DMS153 treated with DMSO at 0.1 percent for 48 hours (cell line): ENCODE results near the gene MINDY4.

ENCODE experiments used
- DNase-seq: peaks from one replicate; lab custom pipeline; 2025; ENCODE audit not compliant: unreplicated experiment; lab: John Stamatoyannopoulos, UW

MINDY4 gene

GRCh38 chr7:30849565-30849964 is 78.3 kb downstream of the MINDY4 start:
- DNase-seq: no peak

DNA sequence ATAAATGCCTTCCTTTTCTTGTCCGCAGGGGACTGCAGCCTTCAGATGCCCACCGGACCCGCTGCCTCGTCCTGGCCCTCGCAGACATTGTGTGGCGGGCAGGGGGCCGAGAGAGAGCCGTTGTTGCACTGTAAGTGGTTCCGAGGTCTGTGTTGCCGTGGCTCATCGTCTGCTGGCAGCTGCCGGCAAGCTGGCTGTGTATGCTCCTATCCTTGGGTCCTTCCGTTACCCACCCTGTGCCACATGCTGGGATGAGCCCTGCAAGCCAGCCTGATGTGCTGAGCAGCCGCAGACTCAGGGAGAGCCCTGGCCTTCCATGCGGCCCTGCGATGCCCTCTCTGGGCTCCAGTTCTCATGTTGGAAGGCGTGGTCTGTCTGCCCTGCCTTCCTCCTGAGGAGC is 79.2 kb downstream of the MINDY4 start:
- no peak for DNase-seq

DNA sequence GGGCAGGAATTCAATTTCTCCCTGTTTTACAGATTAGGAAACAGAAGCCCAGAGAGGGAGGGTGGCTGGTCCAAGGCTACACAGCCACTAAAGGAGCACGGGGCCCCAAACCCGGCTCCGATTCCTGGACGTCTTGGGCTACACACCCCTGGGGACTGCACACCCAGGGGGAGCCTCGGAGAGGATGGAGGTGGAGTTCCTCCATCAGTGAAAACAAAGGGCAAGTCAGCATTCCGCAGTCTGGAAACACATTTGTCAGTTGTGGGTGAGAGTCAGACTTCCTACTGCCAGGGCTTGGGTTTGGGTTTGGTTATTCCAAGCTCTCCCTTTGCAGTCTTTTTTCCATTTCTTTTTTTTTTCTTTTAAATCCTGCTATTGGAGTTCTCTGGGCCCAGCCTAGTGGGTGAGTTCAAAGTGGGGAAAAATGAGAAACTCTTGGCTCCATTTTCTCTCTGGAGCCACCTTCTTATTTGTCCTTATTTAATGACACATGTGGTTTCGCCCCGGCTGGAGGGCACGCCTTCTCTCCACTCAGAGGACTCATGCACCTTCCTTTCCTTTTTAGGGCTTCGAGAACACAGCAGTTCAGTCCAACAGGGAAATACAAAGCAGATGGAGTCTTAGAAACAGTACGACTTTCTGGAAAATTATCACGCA is 80.6 kb downstream of the MINDY4 start:
- DNase-seq: no peak

DNA sequence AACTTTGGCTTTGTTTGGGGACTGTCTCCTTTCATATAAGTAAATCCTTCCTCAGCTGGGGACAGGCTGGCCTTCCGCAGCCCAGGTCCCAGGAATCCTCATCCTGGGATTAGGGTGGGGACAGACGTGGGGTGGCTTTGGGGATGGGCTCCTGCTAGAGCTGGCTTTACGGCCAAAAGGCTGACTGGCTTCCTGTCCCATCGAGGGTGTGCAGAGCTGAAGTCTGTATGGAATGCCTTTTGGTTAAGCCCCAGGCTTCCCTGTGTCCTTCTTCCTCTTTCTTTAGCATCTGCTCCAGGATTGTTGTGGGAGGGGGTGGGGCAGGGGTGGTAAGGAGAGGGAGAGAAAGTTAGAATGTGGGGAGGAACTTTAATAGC is 81.1 kb downstream of the MINDY4 start:
- no peak for DNase-seq

DNA sequence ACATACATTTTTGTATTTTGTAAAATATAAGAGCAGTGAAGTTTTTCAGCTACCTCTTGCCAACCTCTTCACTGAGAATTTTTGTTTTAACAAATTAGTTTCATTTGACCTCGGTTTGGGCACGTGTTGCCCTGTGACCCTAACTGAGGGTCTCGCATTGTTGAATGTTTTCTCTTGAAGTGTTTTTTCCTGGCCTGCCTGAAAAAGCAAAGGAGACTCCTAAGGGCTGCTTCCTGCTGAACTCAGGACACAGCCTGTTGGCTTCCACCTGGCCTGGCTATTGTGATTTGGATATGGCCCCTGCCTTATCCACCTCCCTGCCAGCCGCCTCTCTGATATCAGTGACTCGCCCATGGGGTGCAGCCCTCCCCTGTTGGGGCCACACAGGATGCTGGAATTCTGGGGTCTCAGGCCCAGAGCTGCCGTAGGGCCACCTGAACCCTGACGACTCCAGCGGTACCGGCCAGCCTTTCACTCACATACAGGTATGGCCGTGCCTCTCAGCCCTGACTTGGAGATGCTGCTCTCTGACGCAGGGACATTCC is 81.6 kb downstream of the MINDY4 start:
- DNase-seq: no peak

DNA sequence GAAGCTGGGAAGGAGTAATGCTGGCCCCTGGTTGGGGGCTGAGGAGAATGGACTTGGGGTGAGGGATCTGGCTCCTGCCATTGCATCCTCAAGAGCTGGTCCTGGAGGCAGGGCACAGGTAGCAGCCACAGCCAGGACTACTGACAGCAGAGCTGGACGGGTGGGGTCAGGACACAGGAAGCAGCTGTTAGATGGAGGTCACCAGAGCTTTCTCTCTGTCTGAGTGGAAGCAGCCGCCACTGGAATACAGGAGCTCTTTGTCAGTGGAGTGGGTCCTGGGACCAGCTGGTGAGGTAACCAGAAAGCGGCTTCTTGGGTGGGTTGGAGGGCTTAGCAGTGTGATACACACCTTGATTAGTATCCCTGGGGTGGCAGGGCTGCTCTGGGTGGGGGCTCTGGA is 82.4 kb downstream of the MINDY4 start:
- DNase-seq: no peak

DNA sequence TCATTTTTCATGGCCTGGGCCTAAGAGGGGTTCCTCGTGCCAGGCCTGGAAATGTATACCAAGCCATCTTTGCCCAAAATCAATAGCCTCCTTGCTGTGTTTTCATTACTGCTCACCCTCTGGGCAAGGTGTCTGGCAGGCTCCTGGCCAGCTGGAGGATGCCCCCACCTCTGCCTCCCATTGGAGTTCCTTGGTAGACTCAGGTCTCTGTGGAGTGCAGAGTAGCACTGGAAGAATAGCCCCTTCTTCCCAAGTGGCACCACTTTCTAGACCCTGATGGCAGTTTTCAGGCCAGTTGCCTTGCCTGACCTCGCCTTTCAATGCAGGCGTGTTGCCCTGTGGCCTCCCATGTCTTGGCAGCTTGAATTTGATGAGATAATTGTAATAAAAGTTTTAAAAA is 84.7 kb downstream of the MINDY4 start:
- no peak for DNase-seq

DNA sequence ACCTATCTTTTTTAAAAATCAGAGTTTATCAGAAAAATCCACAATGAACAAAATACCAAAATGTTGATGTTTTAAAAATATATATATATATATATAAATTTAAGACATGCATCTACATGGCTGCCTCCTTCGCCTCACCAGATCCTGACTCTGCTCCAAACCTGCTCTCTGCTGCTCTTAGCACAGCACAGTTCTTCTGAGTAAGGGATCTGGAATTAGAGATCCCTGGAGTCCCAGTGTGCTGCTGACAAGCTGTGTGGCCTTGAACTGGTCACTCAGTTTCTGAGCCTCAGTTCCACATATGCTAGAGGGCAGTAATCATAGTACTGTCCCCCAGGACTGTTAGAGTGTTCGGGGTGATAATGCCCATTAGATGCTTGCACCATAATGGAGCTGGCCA is 87.4 kb downstream of the MINDY4 start:
- DNase-seq: no peak

DNA sequence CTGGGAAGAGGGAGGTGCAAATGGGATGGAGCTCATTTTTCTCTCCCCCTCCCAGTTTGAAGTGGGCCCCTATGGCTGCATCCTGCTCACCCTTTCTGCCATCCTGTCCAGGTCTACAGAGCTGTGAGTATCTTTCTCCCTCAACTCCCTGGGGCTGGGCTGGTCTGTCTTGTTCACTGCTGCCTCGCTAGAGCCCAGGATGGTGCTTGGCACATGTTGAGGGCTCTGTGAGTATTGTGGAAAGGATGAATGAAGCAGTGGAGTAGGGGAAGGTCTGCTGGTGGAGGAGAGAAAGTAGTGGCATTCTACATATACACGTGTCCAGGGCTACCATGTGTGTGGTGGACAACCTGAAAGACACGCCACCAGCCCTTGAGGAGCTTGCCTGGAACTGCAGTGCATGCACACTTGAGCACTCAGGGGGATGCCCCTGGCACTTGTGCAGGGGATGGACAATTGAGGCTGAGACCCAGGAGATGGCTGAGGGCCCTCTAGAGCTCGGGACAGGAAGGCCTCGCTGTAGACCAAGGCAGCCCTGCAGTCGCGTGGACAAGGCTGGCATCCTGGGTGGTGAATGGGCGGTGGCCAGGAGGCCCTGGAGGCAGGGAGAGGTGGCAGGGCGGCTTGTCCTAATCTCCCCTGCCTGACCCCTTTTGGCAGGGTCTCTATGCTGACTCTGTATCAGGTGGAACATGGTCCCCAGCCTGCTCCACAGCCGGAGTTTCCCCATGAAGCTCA is 88.2 kb downstream of the MINDY4 start:
- no peak for DNase-seq

- DNase-seq: no peak
These were observed 88.8 kb downstream of the MINDY4 start for GRCh38 chr7:30859940-30860496.

- no peak for DNase-seq
These were observed 90.4 kb downstream of the MINDY4 start for GRCh38 chr7:30861612-30862011.

GRCh38 chr7:30862995-30863705 is 91.9 kb downstream of the MINDY4 start:
- DNase-seq: no peak

DNA sequence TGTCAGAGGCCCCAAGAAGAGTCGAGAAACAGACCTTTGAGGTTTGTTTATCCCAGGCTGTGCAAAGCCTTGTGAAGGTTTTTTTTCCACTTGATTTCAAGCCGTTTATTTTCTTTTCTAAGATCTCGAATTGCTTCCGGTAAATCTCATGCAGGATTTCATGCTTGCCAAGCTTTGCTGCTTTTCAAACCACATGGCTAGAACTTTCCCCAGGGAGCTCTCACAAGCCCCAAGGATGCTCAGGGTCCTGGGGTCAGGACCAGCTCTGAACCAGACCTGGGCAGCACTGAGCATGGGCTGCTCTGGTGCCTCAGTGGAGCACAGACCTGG is 92.5 kb downstream of the MINDY4 start:
- no peak for DNase-seq

GRCh38 chr7:30864101-30864500 is 92.9 kb downstream of the MINDY4 start:
- no peak for DNase-seq

- DNase-seq: no peak
These were observed 93.9 kb downstream of the MINDY4 start for GRCh38 chr7:30865076-30865475.

DNA sequence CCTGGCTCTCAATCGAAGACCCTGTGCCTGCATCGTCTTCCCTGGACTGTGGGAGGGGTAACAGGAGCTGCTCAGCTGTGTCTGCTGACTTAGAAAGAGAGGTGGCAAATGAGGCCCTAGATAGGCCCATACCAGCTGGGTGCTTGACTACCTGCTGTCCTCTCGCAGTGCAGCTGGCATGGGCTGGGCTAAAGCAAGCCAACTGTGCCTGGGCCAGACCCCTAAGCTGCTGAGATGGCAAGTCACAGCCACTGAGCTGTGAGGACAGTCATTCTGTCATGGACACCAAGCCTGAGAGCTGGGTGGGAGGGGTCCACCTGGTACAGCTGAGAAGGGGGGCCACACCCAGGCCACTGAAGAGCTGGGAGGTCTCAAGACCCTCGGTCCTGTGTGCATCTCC is 94.6 kb downstream of the MINDY4 start:
- DNase-seq: no peak

- DNase-seq: no peak
These were observed 95.7 kb downstream of the MINDY4 start for GRCh38 chr7:30866939-30867338.

- DNase-seq: no peak
These were observed 96.3 kb downstream of the MINDY4 start for GRCh38 chr7:30867483-30867882.

- no peak for DNase-seq
These were observed 98.8 kb downstream of the MINDY4 start for GRCh38 chr7:30869794-30870611.

DNA sequence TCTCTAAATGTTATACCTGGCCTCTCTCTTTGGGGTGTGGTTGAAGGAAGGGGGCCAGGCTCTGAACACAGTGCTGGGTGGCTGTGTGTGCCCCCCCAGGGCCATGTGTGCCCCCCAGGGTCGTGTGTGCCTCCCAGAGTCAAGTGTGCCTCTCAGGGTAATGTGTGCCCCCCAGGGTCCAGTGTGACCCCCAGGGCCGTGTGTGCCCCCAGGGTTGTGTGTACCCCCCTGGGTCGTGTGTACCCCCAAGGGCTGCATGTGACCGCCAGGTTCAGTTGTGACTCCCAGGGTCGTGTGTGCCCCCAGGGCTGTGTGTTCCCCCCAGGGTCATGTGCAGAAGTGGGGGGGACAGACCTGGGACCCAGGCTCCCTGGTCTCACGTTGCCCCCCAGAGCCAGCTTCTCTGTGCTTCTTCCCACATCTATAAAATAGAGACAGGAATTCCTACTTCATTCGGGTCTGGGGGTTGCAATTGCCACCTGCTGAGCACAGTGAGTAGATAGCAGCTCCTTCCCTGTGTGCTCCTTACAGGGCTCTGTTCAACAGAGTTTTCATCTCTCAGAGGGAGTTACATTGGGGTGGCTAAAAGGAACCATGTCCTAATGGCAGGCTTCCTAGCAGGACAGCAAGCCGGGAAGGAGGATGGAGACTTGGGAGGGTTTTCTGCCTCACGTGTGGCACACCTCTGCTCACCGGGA is 99.8 kb downstream of the MINDY4 start:
- no peak for DNase-seq
